ENCODE results near the gene BMAL1. TPM values are rescaled to one million over a fixed set of nuclear protein-coding genes. Genes with fewer than 3 reads are reported as not detected.
A peak's percentile ranks its signal among the peaks of the same experiment; 100 is the strongest.

The BMAL1 gene
- total RNA-seq, 1 experiment from 2014 or later, result 10.9 TPM

DNA sequence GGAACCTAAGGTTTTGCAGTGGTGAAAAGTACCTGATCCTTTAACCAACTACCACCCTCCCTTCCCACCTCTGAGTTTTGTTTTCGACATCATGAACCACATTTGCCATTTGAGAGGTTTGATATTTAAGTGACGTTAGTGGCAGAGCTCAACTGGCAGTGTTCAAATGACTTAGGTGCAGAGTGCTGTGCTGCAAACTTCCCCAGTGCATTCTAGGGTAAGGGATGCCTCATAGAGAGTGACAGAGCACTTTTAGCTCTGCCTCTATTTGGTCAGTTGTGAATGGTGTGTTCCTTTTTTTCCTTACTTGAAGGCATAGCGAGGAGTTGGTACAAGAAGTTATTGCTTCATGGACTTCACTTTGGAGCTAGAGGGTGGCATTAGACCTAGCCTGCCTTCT lies 9.4 kb downstream of the BMAL1 start:
- no TSS peak for BruUV-seq (replicated peaks)
- Histone ChIP-seq H3K4me3 (ENCODE audit: low read length) (no peak overlapping the region), H3K27me3 (ENCODE audit: low read length) (no peaks in the 10 kb centered on the region), H3F3A (ENCODE audit: low read length, unreplicated experiment) (no peaks in the 10 kb centered on the region), H3K79me2 (ENCODE audit: low read length) (no peaks in the 10 kb centered on the region; the same call in 1 of the 2 replicates), H3K9me3 (ENCODE audit: low read length) (no peaks in the 10 kb centered on the region), H2AFZ (ENCODE audit: low read length) (no peak overlapping the region), H3K4me2 (ENCODE audit: low read length) (peak overlapping the region; percentile 55; the same call in 1 of the 2 replicates), H3K27ac (ENCODE audit: low read length) (no peak overlapping the region), H4K20me1 (ENCODE audit: low read length) (peaks cover 5% of the 10 kb centered on the region; the same call in 1 of the 2 replicates), H3K9me2 (replicated peaks; ENCODE audit: low read length) (no peaks in the 10 kb centered on the region), H3K4me1 (ENCODE audit: insufficient read depth, low read length) (peaks cover 22% of the 10 kb centered on the region), H3K36me3 (ENCODE audit: low read depth, low read length) (no peaks in the 10 kb centered on the region), H3K9ac (ENCODE audit: low read length) (no peak overlapping the region)
- DNase-seq (no peak), ATAC-seq (no peak)
- TF ChIP-seq, protein P1, sequence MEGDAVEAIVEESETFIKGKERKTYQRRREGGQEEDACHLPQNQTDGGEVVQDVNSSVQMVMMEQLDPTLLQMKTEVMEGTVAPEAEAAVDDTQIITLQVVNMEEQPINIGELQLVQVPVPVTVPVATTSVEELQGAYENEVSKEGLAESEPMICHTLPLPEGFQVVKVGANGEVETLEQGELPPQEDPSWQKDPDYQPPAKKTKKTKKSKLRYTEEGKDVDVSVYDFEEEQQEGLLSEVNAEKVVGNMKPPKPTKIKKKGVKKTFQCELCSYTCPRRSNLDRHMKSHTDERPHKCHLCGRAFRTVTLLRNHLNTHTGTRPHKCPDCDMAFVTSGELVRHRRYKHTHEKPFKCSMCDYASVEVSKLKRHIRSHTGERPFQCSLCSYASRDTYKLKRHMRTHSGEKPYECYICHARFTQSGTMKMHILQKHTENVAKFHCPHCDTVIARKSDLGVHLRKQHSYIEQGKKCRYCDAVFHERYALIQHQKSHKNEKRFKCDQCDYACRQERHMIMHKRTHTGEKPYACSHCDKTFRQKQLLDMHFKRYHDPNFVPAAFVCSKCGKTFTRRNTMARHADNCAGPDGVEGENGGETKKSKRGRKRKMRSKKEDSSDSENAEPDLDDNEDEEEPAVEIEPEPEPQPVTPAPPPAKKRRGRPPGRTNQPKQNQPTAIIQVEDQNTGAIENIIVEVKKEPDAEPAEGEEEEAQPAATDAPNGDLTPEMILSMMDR (conservative IDR thresholded peaks at IDR 0.05; ENCODE audit: low read depth, low read length), result no peak
- no peak for TF ChIP-seq EZH2 (IDR thresholded peaks at IDR 0.05; ENCODE audit: low read length, unreplicated experiment)
- TF ChIP-seq EZH2phosphoT487 (IDR thresholded peaks at IDR 0.05; ENCODE audit: borderline replicate concordance, low read length), result no peak
- CTCF ChIA-PET, result no interaction called here
- intact Hi-C loops (cut with micrococcal nuclease), result no loop called here
- POLR2A ChIA-PET (ENCODE audit: unreplicated experiment), result no interaction called here

DNA sequence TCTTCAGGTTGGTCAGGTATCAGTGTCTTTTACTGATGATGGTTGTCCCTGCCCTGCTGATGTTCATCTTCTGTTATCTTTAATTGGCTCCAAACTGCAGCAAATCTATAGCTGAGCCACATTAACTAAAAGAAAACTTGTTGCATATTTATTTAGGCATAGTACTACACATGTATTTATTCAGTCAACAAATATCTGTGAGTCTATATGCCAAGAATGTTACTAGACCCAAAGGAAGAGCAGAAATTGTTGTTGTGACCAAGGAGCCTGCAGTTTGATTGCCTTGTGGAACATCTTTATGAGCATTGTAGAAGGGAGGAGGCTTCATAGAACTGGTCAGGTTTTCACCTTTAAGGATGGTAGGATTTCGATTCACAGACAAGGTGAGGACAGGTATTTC lies 10.1 kb downstream of the BMAL1 start:
- Histone ChIP-seq H3K9me2 (replicated peaks; ENCODE audit: low read length) (no peaks in the 10 kb centered on the region), H3K9me3 (ENCODE audit: low read length) (no peaks in the 10 kb centered on the region), H3F3A (ENCODE audit: low read length, unreplicated experiment) (no peaks in the 10 kb centered on the region), H3K4me2 (ENCODE audit: low read length) (peak overlapping the region; percentile 55), H3K4me1 (ENCODE audit: insufficient read depth, low read length) (peaks cover 22% of the 10 kb centered on the region), H2AFZ (ENCODE audit: low read length) (no peak overlapping the region), H3K4me3 (ENCODE audit: low read length) (no peak overlapping the region), H3K9ac (ENCODE audit: low read length) (no peak overlapping the region), H3K79me2 (ENCODE audit: low read length) (no peaks in the 10 kb centered on the region; the same call in 1 of the 2 replicates), H3K36me3 (ENCODE audit: low read depth, low read length) (no peaks in the 10 kb centered on the region), H3K27me3 (ENCODE audit: low read length) (no peaks in the 10 kb centered on the region), H4K20me1 (ENCODE audit: low read length) (peaks cover 5% of the 10 kb centered on the region; the same call in 1 of the 2 replicates), H3K27ac (ENCODE audit: low read length) (peak overlapping the region; percentile 48)
- no TSS peak for BruUV-seq (replicated peaks)
- ChIA-PET CTCF (no interaction called here), POLR2A (ENCODE audit: unreplicated experiment) (no interaction called here)
- DNase-seq (peak; percentile 69), ATAC-seq (peak; percentile 73)
- TF ChIP-seq, protein P1 (conservative IDR thresholded peaks at IDR 0.05; ENCODE audit: low read depth, low read length), result no peak
- TF ChIP-seq EZH2phosphoT487 (IDR thresholded peaks at IDR 0.05; ENCODE audit: borderline replicate concordance, low read length) (no peak), EZH2 (IDR thresholded peaks at IDR 0.05; ENCODE audit: low read length, unreplicated experiment) (no peak)
- intact Hi-C loops (cut with micrococcal nuclease), result loop anchor here (2.0 kb wide), 1 partner anchor 47 kb away; no protein-coding TSS in a partner anchor

DNA sequence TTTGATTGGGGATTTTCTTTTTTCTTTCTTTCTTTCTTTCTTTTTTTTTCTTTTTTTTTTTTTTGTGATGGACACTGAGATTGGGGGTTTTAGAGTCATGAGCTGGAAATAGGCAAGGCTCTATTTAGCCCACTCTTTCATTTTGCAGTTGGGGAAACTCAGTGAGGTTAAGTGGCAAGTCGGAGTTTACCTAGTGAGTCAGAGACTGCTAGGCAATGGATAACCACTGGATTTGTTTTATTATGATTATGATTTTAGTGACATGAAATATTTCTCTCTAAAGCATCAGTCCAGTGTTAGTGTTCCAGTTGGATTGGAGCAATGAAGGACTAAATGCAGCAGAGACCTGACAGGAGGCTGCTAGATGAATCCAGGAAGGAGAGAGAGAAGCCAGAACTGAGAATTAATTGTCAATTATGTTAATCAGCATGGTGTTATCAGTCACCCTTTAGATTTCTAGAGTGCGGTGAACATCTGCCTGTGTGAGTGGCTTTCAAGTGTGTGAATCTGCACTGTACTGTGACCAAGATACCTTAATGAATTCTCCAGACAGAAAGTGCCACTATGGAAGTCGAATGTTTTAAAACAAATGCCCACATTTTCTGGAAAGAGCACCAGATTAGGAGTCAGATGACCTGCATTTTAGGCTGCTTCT lies 10.9 kb downstream of the BMAL1 start:
- Histone ChIP-seq H3K79me2 (ENCODE audit: low read length) (no peaks in the 10 kb centered on the region; the same call in 1 of the 2 replicates), H4K20me1 (ENCODE audit: low read length) (peaks cover 5% of the 10 kb centered on the region; the same call in 1 of the 2 replicates), H3F3A (ENCODE audit: low read length, unreplicated experiment) (no peaks in the 10 kb centered on the region), H3K27ac (ENCODE audit: low read length) (peak overlapping the region; percentile 48), H3K4me1 (ENCODE audit: insufficient read depth, low read length) (peaks cover 22% of the 10 kb centered on the region), H3K27me3 (ENCODE audit: low read length) (no peaks in the 10 kb centered on the region), H3K9me2 (replicated peaks; ENCODE audit: low read length) (no peaks in the 10 kb centered on the region), H2AFZ (ENCODE audit: low read length) (no peak overlapping the region), H3K4me2 (ENCODE audit: low read length) (peak overlapping the region; percentile 55), H3K4me3 (ENCODE audit: low read length) (no peak overlapping the region), H3K9ac (ENCODE audit: low read length) (no peak overlapping the region), H3K36me3 (ENCODE audit: low read depth, low read length) (no peaks in the 10 kb centered on the region), H3K9me3 (ENCODE audit: low read length) (no peaks in the 10 kb centered on the region)
- intact Hi-C loops (cut with micrococcal nuclease), result loop anchor here (2.0 kb wide), 1 partner anchor 46 kb away; no protein-coding TSS in a partner anchor
- ATAC-seq (peak; percentile 80), DNase-seq (peak; percentile 56)
- ChIA-PET POLR2A (ENCODE audit: unreplicated experiment) (no interaction called here), CTCF (interaction anchor here (0.6 kb wide), 2 partner anchors 17 to 78 kb away, joined by 3 read pairs; no protein-coding TSS in a partner anchor)
- no TSS peak for BruUV-seq (replicated peaks)
- TF ChIP-seq, protein P1 (conservative IDR thresholded peaks at IDR 0.05; ENCODE audit: low read depth, low read length), result no peak
- TF ChIP-seq EZH2phosphoT487 (IDR thresholded peaks at IDR 0.05; ENCODE audit: borderline replicate concordance, low read length) (no peak), EZH2 (IDR thresholded peaks at IDR 0.05; ENCODE audit: low read length, unreplicated experiment) (no peak)
